Esophagus muscularis mucosa (tissue), 4 donors: ENCODE results near the gene USP48. TPM values are rescaled to one million over a fixed set of nuclear protein-coding genes. Genes with fewer than 3 reads are reported as not detected.

Experiments
- DNase-seq: peaks from one replicate; pipeline ENCODE4 v3.0.0-alpha.2; 2017; ENCODE audit errors: extremely low spot score
- H3K27ac ChIP-seq, 4 donors: fragments of 200-600 bp; sonication (generic); replicated peaks in 1 of 4; 1 replicate in 3 of 4; 2 replicates in 1 of 4; pipeline ENCODE4 v1.5.1; 2016 to 2019; ENCODE audit warnings: mild to moderate bottlenecking in 1 of 4
- H3K27me3 ChIP-seq, 4 donors: fragments of 200-600 bp; sonication (generic); one replicate each; pipeline versions ENCODE4 v1.5.1 to v1.6.0; 2016 to 2019
- H3K36me3 ChIP-seq, 4 donors: fragments of 200-600 bp; sonication (generic); one replicate each; pipeline ENCODE4 v1.5.1; 2016 to 2019
- H3K4me1 ChIP-seq, 4 donors: fragments of 200-600 bp; sonication (generic); one replicate each; pipeline ENCODE4 v1.5.1; 2016 to 2019
- H3K4me3 ChIP-seq, 4 donors: fragments of 200-600 bp; sonication (generic); 1 replicate in 2 of 4; 2 replicates in 2 of 4; pipeline ENCODE4 v1.5.1; 2016 to 2019; ENCODE audit warnings: mild to moderate bottlenecking in 4 of 4, moderate library complexity in 1 of 4
- H3K9me3 ChIP-seq, 4 donors: fragments of 200-600 bp; sonication (generic); 1 replicate in 3 of 4; 2 replicates in 1 of 4; pipeline ENCODE4 v1.5.1; 2016 to 2019
- EP300 ChIP-seq: sonication (generic); formaldehyde crosslinking; IDR thresholded peaks from one replicate; pipeline ENCODE4 v1.6.1; 2017; ENCODE audit warnings: antibody characterized with exemption
- POLR2A ChIP-seq: fragments of 450-650 bp; IDR thresholded peaks from one replicate; pipeline ENCODE4 v1.6.1; 2017; ENCODE audit warnings: antibody characterized with exemption, moderate library complexity, mild to moderate bottlenecking, low read depth
- POLR2AphosphoS5 ChIP-seq, 2 donors: sonication (generic); formaldehyde crosslinking; IDR thresholded peaks; one replicate each; pipeline ENCODE4 v1.6.1; 2017; ENCODE audit warnings: antibody characterized with exemption in 2 of 2
- WGBS: methylation state at CpG from one replicate; pipeline ENCODE4 v1.1.5; 2018; 5-methylcytosine and 5-hydroxymethylcytosine counted together
- intact Hi-C: fragments of 100-400 bp; cut with DNase I; formaldehyde crosslinking; loops from one replicate; pipeline ENCODE4 v1.15.1; 2023
- total RNA-seq, 4 donors: library from RNA; depleted of rRNA; stranded (reverse); fragments of >200 nt; gene quantifications; one replicate each; pipeline versions ENCODE4 v1.1.0 to v1.2.1, GENCODE V29; 2016
- TF ChIP-seq, protein P1 (sequence below), 3 experiments: fragments of 200-600 bp in 2 of 3; fragments of 450-650 bp in 1 of 3; sonication (generic) in 2 of 3; IDR thresholded peaks; one replicate each; pipeline ENCODE4 v1.5.1; 2017 to 2019; ENCODE audit warnings: antibody characterized with exemption in 3 of 3, mild to moderate bottlenecking in 2 of 3, moderate library complexity in 1 of 3

The USP48 gene
- total RNA-seq, 4 donors from 2014 or later: 29.3 to 46.5 (median 37.7) TPM

DNA sequence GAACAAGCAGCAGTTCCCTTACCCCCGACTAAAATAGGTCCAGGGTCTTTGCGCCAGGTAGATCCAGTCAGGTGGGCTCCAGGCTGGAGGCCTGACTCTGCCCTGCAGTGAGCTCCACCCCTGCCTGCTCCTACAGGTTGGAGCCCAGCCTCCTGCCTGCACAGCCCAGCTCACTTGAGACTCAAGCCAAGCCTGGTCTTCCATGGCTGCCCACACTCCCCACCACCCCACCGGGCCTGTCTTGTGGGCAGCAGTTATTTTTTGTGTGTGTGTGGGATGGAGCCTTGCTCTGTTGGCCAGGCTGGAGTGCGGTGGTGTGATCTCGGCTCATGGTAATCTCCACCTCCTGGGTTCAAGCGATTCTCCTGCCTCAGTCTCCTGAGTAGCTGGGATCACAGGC, 142.3 kb downstream of the USP48 start:
- no peaks in the 10 kb centered on the region for H3K36me3 ChIP-seq
- WGBS: 91% methylated on average over 5 of the region's 6 CpGs
- TF ChIP-seq, protein P1, sequence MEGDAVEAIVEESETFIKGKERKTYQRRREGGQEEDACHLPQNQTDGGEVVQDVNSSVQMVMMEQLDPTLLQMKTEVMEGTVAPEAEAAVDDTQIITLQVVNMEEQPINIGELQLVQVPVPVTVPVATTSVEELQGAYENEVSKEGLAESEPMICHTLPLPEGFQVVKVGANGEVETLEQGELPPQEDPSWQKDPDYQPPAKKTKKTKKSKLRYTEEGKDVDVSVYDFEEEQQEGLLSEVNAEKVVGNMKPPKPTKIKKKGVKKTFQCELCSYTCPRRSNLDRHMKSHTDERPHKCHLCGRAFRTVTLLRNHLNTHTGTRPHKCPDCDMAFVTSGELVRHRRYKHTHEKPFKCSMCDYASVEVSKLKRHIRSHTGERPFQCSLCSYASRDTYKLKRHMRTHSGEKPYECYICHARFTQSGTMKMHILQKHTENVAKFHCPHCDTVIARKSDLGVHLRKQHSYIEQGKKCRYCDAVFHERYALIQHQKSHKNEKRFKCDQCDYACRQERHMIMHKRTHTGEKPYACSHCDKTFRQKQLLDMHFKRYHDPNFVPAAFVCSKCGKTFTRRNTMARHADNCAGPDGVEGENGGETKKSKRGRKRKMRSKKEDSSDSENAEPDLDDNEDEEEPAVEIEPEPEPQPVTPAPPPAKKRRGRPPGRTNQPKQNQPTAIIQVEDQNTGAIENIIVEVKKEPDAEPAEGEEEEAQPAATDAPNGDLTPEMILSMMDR (IDR thresholded peaks at IDR 0.05): no peak
- TF ChIP-seq POLR2AphosphoS5 (IDR thresholded peaks at IDR 0.05): no peak
- no peak for TF ChIP-seq POLR2A
- no peak for TF ChIP-seq EP300

DNA sequence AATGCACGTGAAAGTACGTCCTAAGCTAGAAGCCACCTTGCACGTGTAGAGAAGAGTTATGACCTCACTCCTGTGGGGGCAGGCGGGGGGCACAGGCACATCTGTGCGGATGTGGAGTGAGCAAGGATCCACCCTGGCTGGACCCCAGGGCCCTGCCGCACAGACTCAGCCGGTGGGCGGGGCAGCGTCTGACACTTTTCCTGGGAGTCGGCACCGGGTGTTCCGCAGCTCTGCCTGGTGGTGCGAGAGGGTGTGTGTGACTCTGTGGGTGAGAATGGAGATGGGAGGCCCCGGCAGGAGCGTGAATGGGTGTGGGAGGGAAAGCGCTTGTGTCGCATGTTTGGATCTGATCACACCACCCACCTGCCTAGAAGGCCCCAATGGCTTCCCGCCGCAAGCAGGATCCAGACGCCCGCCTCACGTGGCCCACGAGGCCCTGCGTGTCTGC, 143.3 kb downstream of the USP48 start:
- no peaks in the 10 kb centered on the region for H3K36me3 ChIP-seq
- H3K4me3 ChIP-seq: no peak overlapping the region
- no peak for DNase-seq
- no peak for TF ChIP-seq EP300
- TF ChIP-seq, protein P1 (IDR thresholded peaks at IDR 0.05): no peak
- TF ChIP-seq POLR2A: no peak
- TF ChIP-seq POLR2AphosphoS5 (IDR thresholded peaks at IDR 0.05): no peak
- intact Hi-C loops: no loop called here
- H3K9me3 ChIP-seq: no peaks in the 10 kb centered on the region
- 49% methylated on average over 22 of the region's 24 CpGs for WGBS
- H3K4me1 ChIP-seq: peaks cover 0 to 5% (median 0%) of the 10 kb centered on the region in 4 donors
- no peak overlapping the region for H3K27ac ChIP-seq
- H3K27me3 ChIP-seq: peaks cover 0 to 57% (median 0%) of the 10 kb centered on the region in 4 donors

More for the DNA sequence above, 142.3 kb downstream of the USP48 start:
- intact Hi-C loops: no loop called here
- no peak for DNase-seq
- Histone ChIP-seq H3K27me3 (peaks cover 0 to 55% (median 0%) of the 10 kb centered on the region in 4 donors), H3K9me3 (no peaks in the 10 kb centered on the region), H3K4me1 (peaks cover 0 to 5% (median 0%) of the 10 kb centered on the region in 4 donors), H3K4me3 (no peak overlapping the region), H3K27ac (no peak overlapping the region)

DNA sequence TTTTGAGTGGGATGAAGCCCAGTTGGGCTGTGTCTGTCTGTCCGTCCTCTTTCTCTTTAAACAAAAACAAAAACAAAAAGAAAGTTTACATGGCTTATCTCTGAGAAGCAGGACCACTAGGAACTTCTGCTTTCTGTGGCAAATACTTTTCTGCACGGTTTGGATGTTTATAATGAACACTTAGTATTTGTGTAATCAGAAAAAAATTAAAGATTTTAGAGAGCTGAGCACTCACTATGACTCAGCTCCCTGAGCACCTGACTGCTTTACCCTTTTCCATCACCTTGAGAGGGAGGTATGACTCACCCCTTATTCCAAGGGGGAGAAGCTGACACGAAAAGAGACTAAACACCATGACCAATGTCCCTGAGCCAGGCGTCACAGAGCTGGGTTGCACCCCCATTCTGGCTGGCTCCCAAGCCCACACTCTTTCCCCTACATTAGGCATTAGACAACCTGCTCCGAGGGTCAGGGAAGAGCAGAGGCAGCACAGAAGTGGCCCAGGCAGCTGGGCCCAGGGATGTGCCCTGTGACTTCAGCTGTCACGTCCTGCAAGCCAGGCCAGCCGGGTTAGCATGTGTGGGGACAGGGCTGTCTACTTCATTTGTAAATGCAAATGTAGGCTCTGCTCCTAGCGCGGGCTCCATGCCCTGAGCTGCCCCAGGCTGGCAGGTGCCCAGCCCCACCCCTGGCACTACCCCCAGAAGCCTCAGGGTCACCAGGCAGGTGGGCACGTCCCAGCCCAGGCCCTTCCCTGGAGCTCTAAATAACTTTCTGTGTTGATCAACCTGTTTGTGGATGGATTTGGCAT, 144.2 kb downstream of the USP48 start:
- H3K27me3 ChIP-seq: peaks cover 0 to 66% (median 0%) of the 10 kb centered on the region in 4 donors
- intact Hi-C loops: no loop called here
- DNase-seq: no peak
- no peak overlapping the region for H3K27ac ChIP-seq
- WGBS: 48% methylated on average over 6 of the region's 10 CpGs
- H3K36me3 ChIP-seq: no peaks in the 10 kb centered on the region
- peaks cover 0 to 5% (median 0%) of the 10 kb centered on the region in 4 donors for H3K4me1 ChIP-seq
- H3K4me3 ChIP-seq: no peak overlapping the region
- no peaks in the 10 kb centered on the region for H3K9me3 ChIP-seq
- no peak for TF ChIP-seq EP300
- TF ChIP-seq POLR2AphosphoS5 (IDR thresholded peaks at IDR 0.05): no peak
- TF ChIP-seq, protein P1 (IDR thresholded peaks at IDR 0.05): no peak
- no peak for TF ChIP-seq POLR2A

DNA sequence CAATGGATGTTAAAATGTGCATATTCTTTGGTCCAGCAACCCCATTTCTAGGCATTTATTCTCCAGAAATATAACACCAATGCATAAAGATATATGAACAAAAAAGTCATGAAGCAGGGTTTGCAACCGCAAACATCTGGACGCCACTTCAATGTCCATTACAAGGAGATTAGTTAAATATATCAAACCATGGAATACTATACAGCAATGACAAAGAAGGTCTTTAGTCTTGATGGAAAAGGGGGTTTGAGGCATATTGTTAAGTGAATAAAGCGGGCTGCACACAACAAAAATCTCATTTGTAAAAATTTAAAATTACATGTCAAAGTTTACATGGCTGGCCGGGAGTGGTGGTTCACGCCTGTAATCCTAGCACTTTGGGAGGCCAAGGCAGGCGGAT, 145.4 kb downstream of the USP48 start:
- Histone ChIP-seq H3K36me3 (no peaks in the 10 kb centered on the region), H3K4me1 (peaks cover 0 to 5% (median 0%) of the 10 kb centered on the region in 4 donors), H3K9me3 (no peaks in the 10 kb centered on the region), H3K27ac (no peak overlapping the region), H3K4me3 (no peak overlapping the region), H3K27me3 (peaks cover 0 to 71% (median 0%) of the 10 kb centered on the region in 4 donors)
- intact Hi-C loops: no loop called here
- TF ChIP-seq EP300: no peak
- TF ChIP-seq POLR2A: no peak
- no peak for TF ChIP-seq POLR2AphosphoS5 (IDR thresholded peaks at IDR 0.05)
- no peak for DNase-seq
- 94% methylated on average over 6 of the region's 6 CpGs for WGBS

DNA sequence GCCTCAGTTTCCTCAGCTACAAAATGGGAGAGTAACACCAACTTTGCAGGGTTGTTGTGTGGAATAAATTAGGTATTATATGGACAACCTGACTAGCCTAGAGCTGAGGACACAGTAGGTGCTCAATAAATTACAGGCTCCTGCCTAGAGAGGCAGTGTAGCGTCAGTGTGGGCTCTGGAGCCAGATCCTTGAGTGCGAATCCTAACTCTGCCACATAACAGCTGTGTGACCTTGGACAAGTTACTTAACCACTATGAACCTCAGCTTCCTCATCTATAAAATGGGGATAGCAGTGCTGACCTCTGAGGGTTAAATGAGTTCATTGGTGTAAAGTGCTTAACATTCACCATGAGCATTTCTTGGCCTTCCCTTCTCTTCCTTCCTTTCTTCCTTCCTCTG, 146.9 kb downstream of the USP48 start:
- H3K27me3 ChIP-seq: peaks cover 0 to 67% (median 0%) of the 10 kb centered on the region in 4 donors
- H3K4me1 ChIP-seq: peaks cover 0 to 5% (median 0%) of the 10 kb centered on the region in 4 donors
- no peak overlapping the region for H3K27ac ChIP-seq
- TF ChIP-seq, protein P1 (IDR thresholded peaks at IDR 0.05): no peak
- TF ChIP-seq EP300: no peak
- no peak for TF ChIP-seq POLR2AphosphoS5 (IDR thresholded peaks at IDR 0.05)
- TF ChIP-seq POLR2A: no peak
- 100% methylated on average over 2 of the region's 2 CpGs for WGBS
- no peak overlapping the region for H3K4me3 ChIP-seq
- no peaks in the 10 kb centered on the region for H3K9me3 ChIP-seq
- no peak for DNase-seq
- no peaks in the 10 kb centered on the region for H3K36me3 ChIP-seq
- intact Hi-C loops: no loop called here
